ENCODE results near the gene LRIT3.
A peak's percentile ranks its signal among the peaks of the same experiment; 100 is the strongest.

LRIT3 gene

GRCh38 chr4:109847896-109848442 is at the start of gene LRIT3:
TSS of gene LRIT3 (plus strand) at chr4:109848107. CDS start at chr4:109848202, 95 bp downstream.
- POLR2A ChIA-PET, result no interaction called here
- DNase-seq (ENCODE audit: extremely low spot score), result no peak
- no peak for TF ChIP-seq CTBP1 (IDR thresholded peaks at IDR 0.05; ENCODE audit: borderline replicate concordance)
- TF ChIP-seq NFRKB (IDR thresholded peaks at IDR 0.05), result no peak
- TF ChIP-seq ZNF384 (IDR thresholded peaks at IDR 0.05), result no peak
- no peak for TF ChIP-seq ARNT (IDR thresholded peaks at IDR 0.05)
- no peak for TF ChIP-seq HDGF (IDR thresholded peaks at IDR 0.05; ENCODE audit: borderline replicate concordance)
- no peak for TF ChIP-seq SP1 (IDR thresholded peaks at IDR 0.05)
- no peak for TF ChIP-seq FOXM1 (IDR thresholded peaks at IDR 0.05; ENCODE audit: borderline replicate concordance)
- TF ChIP-seq FOXK2 (IDR thresholded peaks at IDR 0.05), result no peak
- TF ChIP-seq TARDBP (IDR thresholded peaks at IDR 0.05), result no peak
- no peak for TF ChIP-seq SUZ12 (IDR thresholded peaks at IDR 0.05)
- no peak for TF ChIP-seq FOXA1 (IDR thresholded peaks at IDR 0.05)
- TF ChIP-seq L3MBTL2 (conservative IDR thresholded peaks at IDR 0.05), result no peak
- TF ChIP-seq, protein P1, sequence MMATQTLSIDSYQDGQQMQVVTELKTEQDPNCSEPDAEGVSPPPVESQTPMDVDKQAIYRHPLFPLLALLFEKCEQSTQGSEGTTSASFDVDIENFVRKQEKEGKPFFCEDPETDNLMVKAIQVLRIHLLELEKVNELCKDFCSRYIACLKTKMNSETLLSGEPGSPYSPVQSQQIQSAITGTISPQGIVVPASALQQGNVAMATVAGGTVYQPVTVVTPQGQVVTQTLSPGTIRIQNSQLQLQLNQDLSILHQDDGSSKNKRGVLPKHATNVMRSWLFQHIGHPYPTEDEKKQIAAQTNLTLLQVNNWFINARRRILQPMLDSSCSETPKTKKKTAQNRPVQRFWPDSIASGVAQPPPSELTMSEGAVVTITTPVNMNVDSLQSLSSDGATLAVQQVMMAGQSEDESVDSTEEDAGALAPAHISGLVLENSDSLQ (IDR thresholded peaks at IDR 0.05), result no peak
- no peak for TF ChIP-seq ELF4 (IDR thresholded peaks at IDR 0.05)
- TF ChIP-seq LEF1 (IDR thresholded peaks at IDR 0.05; ENCODE audit: borderline replicate concordance), result no peak
- TF ChIP-seq BHLHE40 (IDR thresholded peaks at IDR 0.05; ENCODE audit: borderline replicate concordance), result no peak
- CTCF ChIA-PET, result no interaction called here

DNA sequence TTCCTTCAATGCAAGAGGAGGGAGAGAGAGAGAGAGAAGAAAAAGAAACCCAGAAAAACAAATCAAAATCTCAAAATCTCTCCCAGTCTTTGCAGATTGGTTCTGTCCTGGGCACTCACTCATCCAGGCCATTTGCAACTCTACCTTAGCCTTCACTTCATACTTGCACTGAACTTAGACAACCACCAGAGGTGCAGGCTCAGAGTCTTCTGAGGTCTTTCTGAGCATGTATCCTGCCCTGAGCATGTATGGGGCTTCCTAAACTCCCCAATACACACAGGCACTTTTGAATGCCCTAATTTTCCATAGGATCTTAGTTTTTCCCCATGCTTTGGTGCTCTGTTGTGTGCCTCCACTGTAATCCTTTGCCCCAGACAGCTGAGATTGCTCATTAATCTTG is 49.0 kb upstream of the LRIT3 start:
- TF ChIP-seq NFRKB (IDR thresholded peaks at IDR 0.05) (no peak), FOXA1 (IDR thresholded peaks at IDR 0.05) (no peak), CTBP1 (IDR thresholded peaks at IDR 0.05; ENCODE audit: borderline replicate concordance) (no peak), FOXM1 (IDR thresholded peaks at IDR 0.05; ENCODE audit: borderline replicate concordance) (no peak), ZNF384 (IDR thresholded peaks at IDR 0.05) (no peak), ARNT (IDR thresholded peaks at IDR 0.05) (no peak), LEF1 (IDR thresholded peaks at IDR 0.05; ENCODE audit: borderline replicate concordance) (no peak), TARDBP (IDR thresholded peaks at IDR 0.05) (no peak), FOXK2 (IDR thresholded peaks at IDR 0.05) (no peak)
- POLR2A ChIA-PET, result no interaction called here
- DNase-seq (ENCODE audit: extremely low spot score), result no peak
- CTCF ChIA-PET, result interaction anchor here (0.6 kb wide), 1 partner anchor 18 kb away, joined by 3 read pairs; no protein-coding TSS in a partner anchor

DNA sequence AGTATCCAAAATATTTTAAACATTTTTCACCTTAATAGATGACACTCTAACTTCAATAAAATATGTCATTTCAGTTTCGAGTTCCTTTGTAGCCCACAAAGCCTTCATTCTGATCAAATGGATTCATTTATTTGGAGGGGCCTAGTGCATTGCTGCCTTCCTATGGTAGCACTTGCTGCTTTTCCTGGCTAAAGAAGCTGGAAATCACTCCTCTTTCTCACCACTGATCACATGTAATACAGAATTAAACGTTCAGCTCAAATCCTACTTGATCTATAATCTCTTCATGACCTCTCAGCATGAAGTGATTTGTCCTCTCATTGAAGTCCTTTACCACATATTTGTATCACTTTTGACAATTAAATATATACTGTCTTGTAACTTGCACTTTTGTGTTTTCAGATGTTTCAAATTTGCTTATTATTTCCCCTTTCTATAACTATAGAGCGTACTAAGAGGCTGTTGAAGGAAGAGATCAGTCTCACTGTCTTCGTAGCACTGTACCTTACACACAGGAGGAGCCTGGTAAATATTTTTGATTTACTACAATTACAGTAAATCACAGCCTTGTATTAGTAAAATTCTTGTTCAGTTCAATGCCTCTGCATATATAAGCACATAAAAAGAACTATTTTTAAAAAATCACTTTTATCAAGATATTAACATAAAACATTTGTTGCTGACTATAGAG is 46.7 kb upstream of the LRIT3 start:
- ChIA-PET CTCF (interaction anchor here (1.5 kb wide), 1 partner anchor 97 kb away, joined by 5 read pairs; the partner anchor contains the start of gene CASP6), POLR2A (no interaction called here)
- TF ChIP-seq FOXK2 (IDR thresholded peaks at IDR 0.05), result no peak
- no peak for TF ChIP-seq BHLHE40 (IDR thresholded peaks at IDR 0.05; ENCODE audit: borderline replicate concordance)
- no peak for TF ChIP-seq FOXA1 (IDR thresholded peaks at IDR 0.05)
- no peak for TF ChIP-seq NFRKB (IDR thresholded peaks at IDR 0.05)
- TF ChIP-seq ARNT (IDR thresholded peaks at IDR 0.05), result no peak
- DNase-seq (ENCODE audit: extremely low spot score), result no peak

DNA sequence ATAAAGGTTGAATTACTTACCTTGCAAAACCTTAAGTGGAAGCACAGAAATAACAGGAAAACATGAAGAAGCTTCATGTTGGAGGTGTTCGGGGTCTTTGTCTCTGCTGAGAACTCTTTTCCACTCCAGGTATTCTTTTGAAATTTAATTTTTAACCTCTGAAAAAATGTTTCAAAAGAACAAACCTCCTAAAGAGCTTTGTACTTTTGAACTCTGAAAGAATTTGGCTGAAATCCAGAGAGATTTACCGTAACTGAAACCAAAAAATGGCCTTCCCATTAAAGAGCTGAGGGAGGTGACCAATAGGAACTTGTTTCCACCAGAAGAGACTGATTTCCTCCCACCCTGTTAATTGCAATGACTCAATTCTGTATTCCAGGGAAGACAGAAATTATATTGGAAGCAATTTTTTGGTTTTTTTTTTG is 46.0 kb upstream of the LRIT3 start, which contains the start of gene CFI:
Gene CFI, minus strand, starts transcription at position 105 of the 425 bp plus-strand sequence. Its CDS starts 28 bp downstream, at position 77.
- POLR2A ChIA-PET, result no interaction called here
- TF ChIP-seq ELF4 (IDR thresholded peaks at IDR 0.05) (no peak), ARNT (IDR thresholded peaks at IDR 0.05) (no peak), SUZ12 (IDR thresholded peaks at IDR 0.05) (no peak), FOXM1 (IDR thresholded peaks at IDR 0.05; ENCODE audit: borderline replicate concordance) (no peak), CTBP1 (IDR thresholded peaks at IDR 0.05; ENCODE audit: borderline replicate concordance) (no peak), BHLHE40 (IDR thresholded peaks at IDR 0.05; ENCODE audit: borderline replicate concordance) (no peak)
- CTCF ChIA-PET, result interaction anchor here (0.8 to 1.5 kb wide), 2 partner anchors 98 to 1730 kb away, joined by 5 read pairs; partner anchors contain the start of gene CASP6
- DNase-seq (ENCODE audit: extremely low spot score), result no peak

GRCh38 chr4:109803924-109804571 is 43.9 kb upstream of the LRIT3 start:
- POLR2A ChIA-PET, result interaction anchor here (1.7 kb wide), 2 partner anchors 11 to 101 kb away, joined by 4 to 5 read pairs; partner anchors contain the start of genes CASP6 and GAR1
- peak; percentile 23 for DNase-seq (ENCODE audit: extremely low spot score)
- TF ChIP-seq FOXA1 (IDR thresholded peaks at IDR 0.05) (no peak), NFRKB (IDR thresholded peaks at IDR 0.05) (no peak)
- TF ChIP-seq, protein P1 (IDR thresholded peaks at IDR 0.05), result 0 out of 2 replicates have a peak, but pooled peaks have one; percentile 12
- CTCF ChIA-PET, result interaction anchor here (0.6 kb wide), 1 partner anchor 14 kb away, joined by 3 read pairs; no protein-coding TSS in a partner anchor

GRCh38 chr4:109809655-109810054 is 38.3 kb upstream of the LRIT3 start:
- CTCF ChIA-PET, result no interaction called here
- POLR2A ChIA-PET, result no interaction called here
- DNase-seq (ENCODE audit: extremely low spot score), result no peak
- no peak for TF ChIP-seq LEF1 (IDR thresholded peaks at IDR 0.05; ENCODE audit: borderline replicate concordance)
- TF ChIP-seq, protein P1 (IDR thresholded peaks at IDR 0.05), result no peak
- TF ChIP-seq ARNT (IDR thresholded peaks at IDR 0.05), result no peak
- TF ChIP-seq SUZ12 (IDR thresholded peaks at IDR 0.05), result no peak
- TF ChIP-seq FOXA1 (IDR thresholded peaks at IDR 0.05), result no peak
- no peak for TF ChIP-seq SP1 (IDR thresholded peaks at IDR 0.05)
- TF ChIP-seq CTBP1 (IDR thresholded peaks at IDR 0.05; ENCODE audit: borderline replicate concordance), result no peak
- TF ChIP-seq ELF4 (IDR thresholded peaks at IDR 0.05), result no peak
- TF ChIP-seq HDGF (IDR thresholded peaks at IDR 0.05; ENCODE audit: borderline replicate concordance), result no peak
- TF ChIP-seq NFRKB (IDR thresholded peaks at IDR 0.05), result no peak
- no peak for TF ChIP-seq FOXM1 (IDR thresholded peaks at IDR 0.05; ENCODE audit: borderline replicate concordance)
- no peak for TF ChIP-seq BHLHE40 (IDR thresholded peaks at IDR 0.05; ENCODE audit: borderline replicate concordance)
- TF ChIP-seq FOXK2 (IDR thresholded peaks at IDR 0.05), result no peak
- no peak for TF ChIP-seq TARDBP (IDR thresholded peaks at IDR 0.05)
- TF ChIP-seq L3MBTL2 (conservative IDR thresholded peaks at IDR 0.05), result no peak
- TF ChIP-seq ZNF384 (IDR thresholded peaks at IDR 0.05), result no peak
